ENCODE measurements around the gene PFKFB3. TPM values are rescaled to one million over a fixed set of nuclear protein-coding genes. Genes with fewer than 3 reads are reported as not detected.
"Not testable (repeated sequence)": the region's sequence is repeated elsewhere in the genome, so short reads cannot be mapped to it uniquely, and the experiment has no call there.

PFKFB3 gene
- total RNA-seq, 1 donor from 2014 or later, result 43.2 TPM

DNA sequence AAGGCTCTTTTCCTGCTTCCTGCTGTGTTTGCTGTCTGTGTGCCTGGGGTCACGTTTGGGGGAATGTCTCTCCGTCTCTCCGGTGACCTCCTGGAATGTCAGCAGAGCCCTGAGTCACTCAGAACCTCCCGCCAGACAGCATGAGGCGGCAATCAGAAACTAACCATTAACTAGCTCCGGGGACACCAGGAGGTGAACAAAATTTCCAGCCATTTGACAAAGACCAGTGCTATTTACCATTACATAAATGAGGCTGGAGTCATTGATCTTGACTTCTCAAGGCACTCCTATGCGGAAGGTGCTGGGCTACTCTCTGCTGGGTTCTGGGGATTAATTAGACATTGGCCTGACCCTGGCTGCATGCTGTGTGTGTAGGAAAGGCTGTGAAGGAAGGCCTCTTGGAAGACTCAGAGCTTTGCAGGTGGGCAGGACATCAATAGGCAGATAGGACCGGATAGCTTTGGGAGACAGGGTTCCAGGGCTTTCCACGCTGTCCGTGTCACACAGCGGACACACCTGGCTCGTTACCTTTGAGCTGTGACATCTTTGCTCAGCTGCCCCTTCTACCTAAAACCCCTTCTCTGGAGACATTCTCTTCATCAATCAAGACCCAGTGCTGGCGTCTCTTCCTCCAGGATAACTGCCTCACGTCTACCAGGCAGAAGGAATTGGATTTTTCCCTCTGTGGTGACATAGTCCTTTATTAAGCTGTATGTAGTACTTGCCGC lies 77.0 kb downstream of the PFKFB3 start:
- Histone ChIP-seq H3K4me1 (peaks cover 11% of the 10 kb centered on the region), H3K27me3 (no peaks in the 10 kb centered on the region), H3K9me3 (no peaks in the 10 kb centered on the region), H3K4me3 (no peak overlapping the region), H3K27ac (no peak overlapping the region), H3K36me3 (no peaks in the 10 kb centered on the region)
- no peak for DNase-seq (ENCODE audit: extremely low spot score in 2 of 2)
- TF ChIP-seq POLR2AphosphoS5 (IDR thresholded peaks at IDR 0.05; ENCODE audit: insufficient read depth in 1 of 2, low read depth in 1 of 2) (no peak), CTCF (IDR thresholded peaks at IDR 0.05) (no peak), POLR2A (IDR thresholded peaks at IDR 0.05) (no peak)
- intact Hi-C loops (cut with DNase I), result no loop called here

GRCh38 chr10:6280291-6280690 lies 77.6 kb downstream of the PFKFB3 start:
- peaks cover 5% of the 10 kb centered on the region for H3K4me1 ChIP-seq
- intact Hi-C loops (cut with DNase I), result no loop called here
- no peak overlapping the region for H3K27ac ChIP-seq
- no peaks in the 10 kb centered on the region for H3K9me3 ChIP-seq
- H3K36me3 ChIP-seq, result no peaks in the 10 kb centered on the region
- DNase-seq (ENCODE audit: extremely low spot score in 2 of 2), result no peak
- no peak for TF ChIP-seq CTCF (IDR thresholded peaks at IDR 0.05)
- H3K4me3 ChIP-seq, result no peak overlapping the region
- H3K27me3 ChIP-seq, result no peaks in the 10 kb centered on the region

GRCh38 chr10:6282454-6282958 lies 79.8 kb downstream of the PFKFB3 start:
- Histone ChIP-seq H3K4me3 (no peak overlapping the region), H3K27me3 (no peaks in the 10 kb centered on the region), H3K36me3 (no peaks in the 10 kb centered on the region), H3K27ac (no peak overlapping the region), H3K9me3 (no peaks in the 10 kb centered on the region), H3K4me1 (no peaks in the 10 kb centered on the region)
- intact Hi-C loops (cut with DNase I), result no loop called here
- no peak for DNase-seq (ENCODE audit: extremely low spot score in 2 of 2)
- TF ChIP-seq CTCF (IDR thresholded peaks at IDR 0.05), result no peak
- TF ChIP-seq POLR2AphosphoS5 (IDR thresholded peaks at IDR 0.05; ENCODE audit: insufficient read depth in 1 of 2, low read depth in 1 of 2), result no peak
- TF ChIP-seq POLR2A (IDR thresholded peaks at IDR 0.05), result no peak

DNA sequence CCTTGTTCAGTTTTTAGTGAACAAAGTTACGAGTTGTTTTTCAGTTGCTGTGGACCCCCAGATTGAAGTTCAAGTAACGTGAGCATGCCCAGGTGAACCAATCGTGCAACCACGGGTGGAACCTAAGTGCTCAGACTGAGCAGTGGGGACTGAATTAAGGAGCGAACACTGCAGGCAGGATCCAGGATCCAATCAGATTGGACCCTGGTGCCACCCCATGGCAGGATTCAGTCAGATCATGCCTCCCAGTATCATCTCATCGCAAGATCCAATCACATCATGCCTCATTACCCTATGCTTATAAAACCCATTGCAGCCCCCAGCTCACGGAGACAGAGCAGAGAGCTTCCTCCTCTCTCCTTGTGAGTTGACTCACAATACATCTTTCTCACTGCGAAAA lies 80.9 kb downstream of the PFKFB3 start:
- Histone ChIP-seq H3K4me1 (no peaks in the 10 kb centered on the region), H3K4me3 (no peak overlapping the region), H3K36me3 (no peaks in the 10 kb centered on the region), H3K27ac (no peak overlapping the region), H3K9me3 (no peaks in the 10 kb centered on the region), H3K27me3 (no peaks in the 10 kb centered on the region)
- TF ChIP-seq POLR2AphosphoS5 (IDR thresholded peaks at IDR 0.05; ENCODE audit: insufficient read depth in 1 of 2, low read depth in 1 of 2) (no peak), CTCF (IDR thresholded peaks at IDR 0.05) (no peak), POLR2A (IDR thresholded peaks at IDR 0.05) (no peak)
- no peak for DNase-seq (ENCODE audit: extremely low spot score in 2 of 2)
- intact Hi-C loops (cut with DNase I), result no loop called here

DNA sequence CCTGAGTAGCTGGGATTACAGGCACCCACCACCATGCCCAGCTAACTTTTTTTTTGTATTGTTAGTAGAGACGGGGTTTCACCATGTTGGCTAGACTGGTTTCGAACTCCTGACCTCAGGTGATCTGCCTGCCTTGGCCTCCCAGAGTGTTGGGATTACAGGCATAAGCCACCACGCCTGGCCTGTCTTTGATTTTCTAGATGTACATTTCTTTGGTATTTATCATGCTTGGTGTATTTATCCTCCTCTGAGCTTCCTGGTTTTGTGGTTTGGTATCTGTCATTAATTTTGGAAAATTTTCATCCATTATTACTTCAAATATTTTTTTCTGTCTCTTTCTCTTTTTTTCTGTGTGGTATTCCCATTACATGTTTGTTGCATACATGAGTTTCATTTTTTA lies 87.9 kb downstream of the PFKFB3 start:
- not testable (repeated sequence) for H3K27ac ChIP-seq; H3K9me3 ChIP-seq; H3K4me1 ChIP-seq; H3K4me3 ChIP-seq; H3K36me3 ChIP-seq; H3K27me3 ChIP-seq; DNase-seq (ENCODE audit: extremely low spot score in 2 of 2)
- intact Hi-C loops (cut with DNase I), result loop anchor here (5.0 kb wide), 1 partner anchor 522 kb away; no protein-coding TSS in a partner anchor

Measured in vagina (tissue), 2 donors.